ENCODE data around the gene CKAP5.

CKAP5 gene

GRCh38 chr11:46776878-46777277, 69.2 kb downstream of the CKAP5 start:
- Histone ChIP-seq H3F3A (ENCODE audit: control insufficient read depth, insufficient read depth) (no peaks in the 10 kb centered on the region; the same call in 1 of the 2 replicates), H3K4me3 (ENCODE audit: low read length) (no peak overlapping the region), H3K27me3 (ENCODE audit: control insufficient read depth, low read length) (no peaks in the 10 kb centered on the region), H3K9me2 (replicated peaks; ENCODE audit: control insufficient read depth, low read length) (no peaks in the 10 kb centered on the region), H3K4me2 (ENCODE audit: low read length) (no peak overlapping the region), H3K4me1 (ENCODE audit: control insufficient read depth, low read length) (no peaks in the 10 kb centered on the region), H4K20me1 (ENCODE audit: control insufficient read depth, insufficient read depth, low read depth, low read length) (no peaks in the 10 kb centered on the region), H3K79me2 (ENCODE audit: control insufficient read depth, low read length) (no peaks in the 10 kb centered on the region), H3K9me3 (ENCODE audit: control insufficient read depth, insufficient read depth, low read length) (no peaks in the 10 kb centered on the region), H3K27ac (ENCODE audit: low read depth, low read length) (no peak overlapping the region), H3K36me3 (ENCODE audit: control insufficient read depth, low read length) (peaks cover 73% of the 10 kb centered on the region)
- TF ChIP-seq CTCF (IDR thresholded peaks at IDR 0.05; ENCODE audit: low read depth, low read length, poor library complexity, severe bottlenecking) (no peak), EZH2phosphoT487 (IDR thresholded peaks at IDR 0.05; ENCODE audit: borderline replicate concordance, low read length) (no peak)

- Histone ChIP-seq H3K9me3 (ENCODE audit: control insufficient read depth, insufficient read depth, low read length) (no peaks in the 10 kb centered on the region), H3K27me3 (ENCODE audit: control insufficient read depth, low read length) (no peaks in the 10 kb centered on the region), H3F3A (ENCODE audit: control insufficient read depth, insufficient read depth) (no peaks in the 10 kb centered on the region), H3K27ac (ENCODE audit: low read depth, low read length) (no peak overlapping the region), H3K4me1 (ENCODE audit: control insufficient read depth, low read length) (no peaks in the 10 kb centered on the region), H3K79me2 (ENCODE audit: control insufficient read depth, low read length) (no peaks in the 10 kb centered on the region), H3K4me3 (ENCODE audit: low read length) (no peak overlapping the region), H3K36me3 (ENCODE audit: control insufficient read depth, low read length) (peaks cover 67% of the 10 kb centered on the region), H3K9me2 (replicated peaks; ENCODE audit: control insufficient read depth, low read length) (no peaks in the 10 kb centered on the region), H3K4me2 (ENCODE audit: low read length) (no peak overlapping the region), H4K20me1 (ENCODE audit: control insufficient read depth, insufficient read depth, low read depth, low read length) (no peaks in the 10 kb centered on the region)
- TF ChIP-seq EZH2phosphoT487 (IDR thresholded peaks at IDR 0.05; ENCODE audit: borderline replicate concordance, low read length): no peak
Measured at GRCh38 chr11:46769636-46770221, 76.4 kb downstream of the CKAP5 start.

- peaks cover 82% of the 10 kb centered on the region for H3K36me3 ChIP-seq (ENCODE audit: control insufficient read depth, low read length)
- H4K20me1 ChIP-seq (ENCODE audit: control insufficient read depth, insufficient read depth, low read depth, low read length): no peaks in the 10 kb centered on the region
- H3K9me2 ChIP-seq (replicated peaks; ENCODE audit: control insufficient read depth, low read length): no peaks in the 10 kb centered on the region
- H3F3A ChIP-seq (ENCODE audit: control insufficient read depth, insufficient read depth): no peaks in the 10 kb centered on the region
- no peaks in the 10 kb centered on the region for H3K79me2 ChIP-seq (ENCODE audit: control insufficient read depth, low read length)
- H3K9me3 ChIP-seq (ENCODE audit: control insufficient read depth, insufficient read depth, low read length): no peaks in the 10 kb centered on the region
- TF ChIP-seq EZH2phosphoT487 (IDR thresholded peaks at IDR 0.05; ENCODE audit: borderline replicate concordance, low read length) (no peak), CTCF (IDR thresholded peaks at IDR 0.05; ENCODE audit: low read depth, low read length, poor library complexity, severe bottlenecking) (no peak)
- no peaks in the 10 kb centered on the region for H3K27me3 ChIP-seq (ENCODE audit: control insufficient read depth, low read length)
- no peak overlapping the region for H3K4me2 ChIP-seq (ENCODE audit: low read length)
- H3K4me1 ChIP-seq (ENCODE audit: control insufficient read depth, low read length): no peaks in the 10 kb centered on the region
- H3K27ac ChIP-seq (ENCODE audit: low read depth, low read length): no peak overlapping the region
- no peak overlapping the region for H3K4me3 ChIP-seq (ENCODE audit: low read length)
Measured at GRCh38 chr11:46766656-46767055, 79.4 kb downstream of the CKAP5 start.

- Histone ChIP-seq H3K4me1 (ENCODE audit: control insufficient read depth, low read length) (no peaks in the 10 kb centered on the region), H3K9me2 (replicated peaks; ENCODE audit: control insufficient read depth, low read length) (no peaks in the 10 kb centered on the region), H3K79me2 (ENCODE audit: control insufficient read depth, low read length) (no peaks in the 10 kb centered on the region), H3K27me3 (ENCODE audit: control insufficient read depth, low read length) (no peaks in the 10 kb centered on the region), H3K9me3 (ENCODE audit: control insufficient read depth, insufficient read depth, low read length) (no peaks in the 10 kb centered on the region), H3F3A (ENCODE audit: control insufficient read depth, insufficient read depth) (no peaks in the 10 kb centered on the region), H4K20me1 (ENCODE audit: control insufficient read depth, insufficient read depth, low read depth, low read length) (no peaks in the 10 kb centered on the region; the same call in 1 of the 2 replicates), H3K27ac (ENCODE audit: low read depth, low read length) (no peak overlapping the region), H3K36me3 (ENCODE audit: control insufficient read depth, low read length) (peaks cover 86% of the 10 kb centered on the region), H3K4me2 (ENCODE audit: low read length) (no peak overlapping the region), H3K4me3 (ENCODE audit: low read length) (no peak overlapping the region)
- no peak for TF ChIP-seq CTCF (IDR thresholded peaks at IDR 0.05; ENCODE audit: low read depth, low read length, poor library complexity, severe bottlenecking)
- no peak for TF ChIP-seq EZH2phosphoT487 (IDR thresholded peaks at IDR 0.05; ENCODE audit: borderline replicate concordance, low read length)
Measured at GRCh38 chr11:46762248-46762647, 83.8 kb downstream of the CKAP5 start.

All from DOHH2 (cell line).